Right lung (tissue), 5 donors: ENCODE results near the gene PDIK1L. TPM values are rescaled to one million over a fixed set of nuclear protein-coding genes. Genes with fewer than 3 reads are reported as not detected.
A peak's percentile ranks its signal among the peaks of the same experiment; 100 is the strongest.
"Not testable (repeated sequence)": the region's sequence is repeated elsewhere in the genome, so short reads cannot be mapped to it uniquely, and the experiment has no call there.

ENCODE experiments used
- DNase-seq, 2 donors: peaks; one replicate each; pipeline ENCODE4 v3.0.0-alpha.2; 2013
- polyA plus RNA-seq, 5 donors: library from polyadenylated mRNA; unstranded; fragments of 120-200 nt; gene quantifications; one replicate each; pipeline versions ENCODE4 v1.2.1 to v1.2.3, GENCODE V29; 2013; ENCODE audit warnings: inconsistent platforms in 1 of 5, low replicate concordance in 1 of 5; ENCODE audit not compliant: insufficient read length in 5 of 5, insufficient read depth in 1 of 5

Gene PDIK1L
- polyA plus RNA-seq, 5 donors, result 17.2 to 26.9 (median 24.0) TPM

DNA sequence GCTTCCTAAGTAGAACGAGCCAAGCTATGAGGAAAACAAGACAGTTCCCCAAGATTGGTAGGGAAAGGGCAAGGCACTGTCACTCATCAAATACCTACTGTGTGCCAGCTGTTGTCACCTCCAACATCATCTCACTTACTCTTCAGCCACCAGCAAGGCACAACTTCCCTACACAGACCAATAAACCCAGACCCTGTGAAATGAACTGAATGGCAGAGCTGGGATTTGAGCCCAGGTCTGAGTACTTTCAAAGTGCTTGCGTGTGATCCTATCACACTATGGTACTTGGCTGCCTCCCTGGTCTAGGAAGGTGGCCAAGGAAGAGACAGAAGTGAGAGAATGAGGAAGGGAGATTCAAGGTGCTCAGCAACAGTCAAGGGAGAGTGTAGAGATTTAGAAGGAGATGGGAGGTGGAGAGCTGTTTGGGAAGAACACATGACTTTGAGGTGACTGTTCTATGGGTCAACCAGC, 27.5 kb upstream of the PDIK1L start:
- no peak for DNase-seq

- no peak for DNase-seq
Observed at GRCh38 chr1:26084844-26085243, 26.8 kb upstream of the PDIK1L start.

DNA sequence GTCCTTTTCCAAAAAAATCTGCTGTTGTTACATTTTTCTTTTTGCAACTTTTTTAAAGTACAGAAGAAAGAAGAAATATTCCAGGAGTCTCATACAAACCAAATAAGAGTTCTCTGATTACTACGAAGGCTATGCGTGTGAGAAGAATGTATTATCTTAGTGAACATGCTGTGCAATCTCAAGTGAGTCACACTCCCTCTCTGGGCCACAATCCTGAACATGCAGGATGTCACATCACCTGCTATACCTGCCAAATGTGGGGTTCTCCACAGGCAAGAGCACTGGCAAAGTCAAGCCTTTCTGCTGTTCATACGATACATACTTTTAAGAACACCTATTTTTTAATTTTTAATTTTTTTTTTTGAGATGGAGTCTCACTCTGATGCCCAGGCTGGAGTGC, 22.5 kb upstream of the PDIK1L start:
- DNase-seq, result no peak

DNA sequence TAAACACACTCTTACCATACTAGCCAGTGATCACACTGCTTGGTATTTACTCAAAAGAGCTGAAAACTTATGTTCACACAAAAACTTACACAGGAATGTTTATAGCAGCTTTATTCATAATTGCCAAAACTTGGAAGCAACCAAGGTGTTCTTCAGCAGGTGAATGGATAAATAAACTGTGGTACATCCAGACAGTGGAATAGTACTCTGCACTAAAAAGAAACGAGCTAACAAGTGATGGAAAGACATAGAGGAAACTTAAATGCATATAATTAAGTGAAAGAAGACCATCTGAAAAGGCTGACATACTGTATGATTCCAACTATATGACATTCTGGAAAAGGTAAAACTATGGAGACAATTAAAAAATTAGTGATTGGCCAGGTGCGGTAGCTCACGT, 20.7 kb upstream of the PDIK1L start:
- DNase-seq, result no peak

DNA sequence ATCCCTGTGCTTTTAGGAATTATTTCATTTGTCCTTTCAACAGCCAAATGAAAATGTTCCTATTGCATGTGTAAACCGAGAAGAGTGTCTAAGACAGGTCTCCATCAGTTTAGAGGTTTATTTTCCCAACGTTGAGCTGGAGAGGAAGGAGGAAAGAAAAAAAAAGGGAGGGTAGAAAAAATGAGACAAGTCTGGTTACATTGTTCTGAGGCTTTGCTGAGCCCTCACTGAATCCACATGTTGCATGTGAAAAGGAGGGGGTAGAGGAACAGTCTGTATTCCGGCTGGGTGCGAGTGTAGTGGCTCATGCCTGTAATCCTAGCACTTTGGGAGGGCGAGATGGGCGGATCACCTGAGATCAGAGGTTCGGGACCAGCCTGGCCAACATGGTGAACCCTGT, 19.2 kb upstream of the PDIK1L start:
- no peak for DNase-seq

- DNase-seq, result not testable (repeated sequence)
Observed at GRCh38 chr1:26093569-26093968, 18.1 kb upstream of the PDIK1L start.

DNA sequence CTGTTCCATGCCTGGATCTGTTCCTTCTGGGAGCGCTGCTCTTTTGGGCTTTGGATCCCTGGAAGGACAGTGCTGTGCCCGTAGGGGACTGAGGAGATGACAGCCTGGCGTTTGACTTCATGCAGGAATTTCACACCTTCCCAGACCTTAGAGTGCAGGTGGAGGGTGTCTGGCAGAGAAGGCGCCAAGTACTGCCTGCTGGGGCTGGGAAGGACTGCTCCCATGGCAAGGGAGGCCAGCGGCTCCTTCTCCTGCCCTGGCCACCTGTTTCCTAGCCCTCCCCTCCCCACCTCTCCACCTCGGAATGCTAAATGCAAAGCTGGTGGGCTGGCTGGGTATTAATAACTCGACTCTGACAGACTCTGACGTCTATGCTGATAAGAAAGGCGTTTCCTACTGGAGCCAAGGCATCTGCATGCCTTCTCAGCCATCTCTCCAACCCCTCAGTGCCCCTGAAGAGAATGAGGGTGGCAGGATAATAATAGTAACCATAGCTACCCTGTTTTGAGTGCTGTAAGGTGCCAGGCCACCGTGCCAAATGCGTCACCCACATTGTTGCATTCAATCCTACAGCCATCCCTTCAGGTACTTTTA, 17.5 kb upstream of the PDIK1L start:
- no peak for DNase-seq

DNA sequence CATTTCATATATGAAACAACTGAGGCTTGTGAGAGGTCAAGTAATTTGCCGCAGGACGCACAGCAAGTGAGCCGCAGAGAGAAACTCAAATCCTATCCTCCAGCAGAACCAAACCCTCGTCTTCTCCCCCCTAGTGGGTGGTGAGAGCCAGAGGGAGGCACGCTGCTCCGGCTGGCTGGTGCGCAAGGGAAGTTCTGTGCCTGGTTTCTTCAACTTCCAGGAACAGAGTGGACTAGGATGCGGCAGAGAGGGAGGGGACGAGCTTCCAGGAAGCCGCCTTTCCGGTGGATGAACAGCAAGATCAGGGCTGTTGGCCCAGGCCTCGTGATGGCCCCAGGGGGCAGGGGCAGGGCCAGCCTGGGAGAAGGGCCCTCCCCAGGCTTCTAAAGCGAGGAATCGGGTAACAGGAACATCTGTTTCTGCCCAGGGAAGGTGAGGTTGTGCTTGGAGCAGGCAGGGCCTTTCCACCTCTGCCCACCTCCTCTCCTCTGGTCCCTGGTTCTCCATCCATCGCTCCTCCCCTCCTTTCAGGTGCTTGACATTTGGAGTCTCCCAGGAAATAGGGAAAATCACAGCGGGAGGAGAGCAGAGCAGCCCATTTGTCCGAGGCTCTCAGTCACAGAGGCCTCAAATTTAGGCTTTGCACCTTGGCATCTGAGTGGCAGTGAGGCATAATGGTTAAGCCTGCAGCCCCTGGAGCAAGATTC, 16.8 kb upstream of the PDIK1L start:
- no peak for DNase-seq

DNA sequence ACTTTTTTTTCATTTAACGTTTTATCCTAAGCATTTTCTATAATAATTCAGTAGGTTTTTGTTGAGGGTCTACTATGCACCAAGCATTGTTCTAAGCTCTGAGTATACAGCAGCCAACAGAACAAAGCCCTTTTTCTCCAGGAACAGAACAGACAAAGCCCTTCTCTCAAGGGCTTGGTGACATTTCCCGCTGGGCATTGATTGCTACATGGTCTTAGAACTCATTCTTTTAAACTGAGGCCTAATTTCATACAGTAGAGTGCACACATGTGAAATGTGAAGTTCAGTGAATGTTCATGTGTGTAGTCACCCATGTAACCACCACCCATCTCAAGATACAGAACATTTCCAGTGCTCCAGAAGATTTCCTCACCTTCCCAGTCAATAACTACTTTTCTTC, 15.2 kb upstream of the PDIK1L start:
- DNase-seq, result no peak

- no peak for DNase-seq
Observed at GRCh38 chr1:26097696-26098095, 13.9 kb upstream of the PDIK1L start.

- no peak for DNase-seq
Observed at GRCh38 chr1:26098602-26099001, 13.0 kb upstream of the PDIK1L start.

DNA sequence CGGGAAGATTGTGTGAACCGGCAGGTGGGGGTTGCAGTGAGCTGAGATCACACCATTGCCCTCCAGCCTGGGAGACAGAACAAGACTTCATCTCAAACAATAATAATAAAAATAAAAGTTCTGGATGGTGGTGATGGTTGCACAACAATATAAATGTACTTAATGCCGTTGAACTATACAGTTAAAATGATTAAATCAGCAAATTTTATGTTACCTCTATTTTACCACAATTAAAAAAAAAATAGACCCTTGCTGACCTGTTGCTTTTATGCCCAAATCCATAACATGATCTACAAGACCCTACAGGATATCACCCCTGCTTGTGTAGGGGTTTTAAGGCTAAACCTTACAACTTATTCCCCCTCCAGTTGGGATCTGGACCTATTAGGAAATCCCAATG, 11.8 kb upstream of the PDIK1L start:
- DNase-seq, result no peak

DNA sequence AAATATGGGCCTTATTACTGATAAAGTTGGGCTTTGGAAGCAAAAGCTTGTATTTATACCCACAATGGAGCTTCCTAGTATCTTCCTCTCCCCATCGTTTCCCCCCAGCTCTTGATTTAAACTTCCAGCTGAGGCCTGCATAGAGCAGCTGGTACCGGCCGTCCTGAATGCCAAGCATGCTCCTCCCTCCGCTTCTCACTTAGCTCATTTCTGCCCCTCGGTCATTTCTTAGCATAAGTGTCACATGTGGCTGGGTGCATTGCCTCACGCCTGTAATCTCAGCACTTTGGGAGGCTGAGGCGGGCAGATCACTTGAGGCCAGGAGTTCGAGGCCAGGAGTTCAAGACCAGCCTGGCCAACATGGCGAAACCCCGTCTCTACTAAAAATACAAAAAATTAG, 11.4 kb upstream of the PDIK1L start:
- DNase-seq, result not testable (repeated sequence)

DNA sequence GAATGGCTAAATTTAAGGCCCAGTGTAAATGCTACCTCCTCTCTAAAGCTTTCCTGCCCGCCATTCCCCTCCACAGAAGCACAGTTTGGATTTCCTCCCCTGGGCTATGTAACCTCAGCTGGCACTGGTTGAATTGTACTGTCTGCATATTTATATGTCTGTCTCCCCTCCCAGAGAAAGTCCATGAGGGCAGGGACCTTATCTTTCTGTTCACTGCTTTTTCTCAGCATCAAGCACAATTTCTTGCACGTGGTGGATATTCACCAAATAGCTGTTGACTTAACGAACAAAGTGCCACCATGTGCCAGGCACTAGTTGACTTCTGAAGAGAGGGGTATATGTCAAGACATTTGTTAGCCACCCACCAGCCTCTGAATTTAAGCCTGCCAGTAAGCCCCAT, 9.5 kb upstream of the PDIK1L start:
- no peak for DNase-seq

DNA sequence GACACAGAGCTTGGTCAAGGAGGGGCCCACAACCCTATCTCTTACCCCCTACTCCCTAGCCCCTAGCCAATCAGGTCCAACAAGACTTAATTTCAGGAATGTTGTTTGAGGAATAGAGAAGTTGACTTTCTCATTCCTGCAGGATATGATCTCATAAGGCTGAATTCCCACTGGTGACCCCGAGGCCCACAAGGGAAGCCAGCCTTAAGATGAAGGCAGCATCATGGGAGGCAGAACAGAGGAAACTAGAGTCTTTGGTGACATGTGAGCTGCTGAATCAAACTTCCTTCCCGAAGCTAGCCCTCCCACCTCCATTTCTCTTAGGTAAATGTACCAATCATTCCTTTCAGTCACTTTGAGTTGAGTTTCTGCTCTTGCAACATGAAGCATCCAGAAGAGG, 9.1 kb upstream of the PDIK1L start:
- no peak for DNase-seq

DNA sequence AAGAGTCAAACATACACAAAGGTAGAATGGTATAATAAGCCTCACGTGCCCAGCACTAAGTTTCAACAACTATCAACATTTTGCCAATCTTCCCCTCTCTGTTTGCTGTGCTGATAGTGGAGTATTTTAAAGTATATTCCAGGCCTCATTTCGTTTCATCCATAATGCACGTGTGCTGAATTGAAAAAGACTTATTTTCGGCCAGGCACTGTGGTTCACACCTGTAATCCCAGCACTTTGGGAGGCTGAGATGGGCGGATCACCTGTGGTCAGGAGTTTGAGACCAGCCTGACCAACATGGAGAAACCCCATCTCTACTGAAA, 6.4 kb upstream of the PDIK1L start:
- DNase-seq, result not testable (repeated sequence)

DNA sequence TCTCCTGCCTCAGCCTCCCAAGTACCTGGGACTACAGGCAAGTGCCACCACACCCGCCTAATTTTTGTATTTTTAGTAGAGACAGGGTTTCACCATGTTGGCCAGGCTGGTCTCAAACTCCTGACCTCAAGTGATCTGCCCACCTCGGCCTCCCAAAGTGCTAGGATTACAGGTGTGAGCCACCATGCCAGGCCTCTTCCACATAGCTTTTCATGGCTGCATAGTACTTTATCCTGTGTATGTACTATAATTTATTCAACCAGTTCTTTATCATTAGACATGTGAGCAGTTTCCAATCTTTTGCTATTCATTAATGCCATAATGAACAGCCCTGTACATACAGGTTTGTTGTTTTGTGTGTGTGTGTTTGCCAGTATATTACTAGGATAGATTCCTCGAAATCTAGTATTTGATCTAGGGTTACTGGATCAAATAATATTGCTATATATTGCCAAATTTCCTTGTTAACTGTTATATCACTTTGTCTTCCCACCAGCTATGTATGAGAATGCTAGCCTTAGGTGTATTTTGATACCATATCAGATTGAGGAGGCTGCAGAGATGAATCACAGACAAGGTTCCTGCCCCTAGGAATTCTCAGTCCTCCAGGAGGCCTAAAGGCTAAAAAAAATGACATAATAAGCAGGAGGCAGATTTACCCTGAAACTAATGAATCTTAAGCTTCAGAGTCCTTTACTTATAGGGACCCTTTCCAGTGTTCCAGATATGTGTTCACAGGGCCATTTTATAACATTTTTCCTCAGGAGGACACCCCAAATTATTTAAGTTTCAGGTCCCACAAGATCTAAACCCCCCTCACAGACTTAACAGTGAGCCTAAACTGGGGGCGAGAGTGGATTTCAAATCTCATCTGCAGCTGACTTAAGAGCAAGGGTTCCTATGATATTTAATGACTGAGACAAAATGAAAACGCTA, 2.1 kb upstream of the PDIK1L start:
- DNase-seq, result no peak

GRCh38 chr1:26110731-26111529, 694 bp upstream of the PDIK1L start:
- DNase-seq, result peak; percentile 68 to 78

DNA sequence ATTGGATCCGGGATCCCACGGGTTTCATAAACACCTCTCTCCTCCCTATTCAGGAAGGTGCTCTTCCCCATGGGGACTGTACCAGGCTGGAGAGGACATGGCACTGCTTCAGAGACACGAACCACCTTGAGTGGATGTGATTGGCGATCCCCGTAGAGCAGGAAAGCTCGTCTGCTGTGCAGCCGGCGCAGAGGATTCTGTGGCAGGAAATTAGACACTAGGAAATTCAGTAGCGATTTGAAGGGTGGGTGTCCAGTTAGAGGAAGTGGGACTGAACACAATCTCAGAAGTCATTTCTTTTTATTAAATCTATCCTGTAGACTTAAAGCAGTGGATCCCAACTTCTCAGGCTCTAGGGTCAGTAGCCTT, 767 bp downstream of the PDIK1L start:
- no peak for DNase-seq

GRCh38 chr1:26114165-26114927, 2.7 kb downstream of the PDIK1L start:
- DNase-seq, result no peak

DNA sequence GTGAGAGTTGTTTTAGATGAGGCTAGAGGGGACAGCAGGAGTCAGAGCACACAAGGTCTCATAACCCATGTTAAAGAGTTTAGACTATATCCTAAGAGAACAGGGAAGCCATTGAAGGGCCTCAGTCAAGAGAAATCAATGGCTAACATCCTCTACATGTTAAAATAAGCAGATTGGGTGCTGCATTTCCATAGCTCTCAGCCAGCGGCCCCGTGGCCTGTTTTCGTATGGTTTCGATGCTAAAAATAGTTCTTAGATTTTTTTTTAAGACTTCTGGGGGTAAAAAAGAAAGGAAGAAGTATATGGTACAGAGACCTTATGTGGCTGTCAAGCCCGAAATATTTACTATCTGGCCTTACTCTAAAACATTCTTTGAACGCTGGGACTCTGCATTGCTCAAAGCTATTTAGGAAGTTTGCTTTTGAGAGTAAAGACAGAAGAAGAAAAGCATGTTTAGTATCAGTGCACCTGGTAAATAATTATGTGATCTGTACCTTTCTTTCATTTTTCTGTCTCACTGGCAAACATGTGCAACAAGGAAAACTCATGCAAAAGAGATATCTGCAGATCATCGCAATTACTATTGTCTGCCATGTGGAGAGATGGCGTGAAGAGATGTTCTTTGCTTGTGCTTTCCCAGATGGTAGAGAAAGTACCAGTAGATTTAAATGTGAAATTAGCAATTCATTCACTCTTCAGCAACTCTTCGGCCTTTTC, 8.4 kb downstream of the PDIK1L start:
- DNase-seq, result no peak
